GM10248 (cell line): Measurements from ENCODE around the gene COL4A4.

Source experiments
- CTCF ChIA-PET: fragments of 300-600 bp; sonication (Branson Sonifier 250); formaldehyde crosslinking; extraction: SDS; loops from one replicate; lab custom pipeline; 2021; ENCODE audit warnings: antibody characterized with exemption; lab: Yijun Ruan, JAX
- POLR2A ChIA-PET: fragments of 350-650 bp; sonication (Branson Sonifier 250); formaldehyde crosslinking; extraction: SDS; loops from one replicate; lab custom pipeline; 2020; ENCODE audit warnings: antibody characterized with exemption; lab: Yijun Ruan, JAX
- DNase-seq: peaks from one replicate; pipeline ENCODE4 v3.0.0; 2012; ENCODE audit errors: extremely low spot score
- TF ChIP-seq, protein P1 (sequence below): IDR thresholded peaks from 2 replicates; pipeline ENCODE4 v1.5.1; 2012; ENCODE audit warnings: mild to moderate bottlenecking, low read depth; ENCODE audit errors: extremely low read depth, missing control alignments, control extremely low read depth

Gene COL4A4

DNA sequence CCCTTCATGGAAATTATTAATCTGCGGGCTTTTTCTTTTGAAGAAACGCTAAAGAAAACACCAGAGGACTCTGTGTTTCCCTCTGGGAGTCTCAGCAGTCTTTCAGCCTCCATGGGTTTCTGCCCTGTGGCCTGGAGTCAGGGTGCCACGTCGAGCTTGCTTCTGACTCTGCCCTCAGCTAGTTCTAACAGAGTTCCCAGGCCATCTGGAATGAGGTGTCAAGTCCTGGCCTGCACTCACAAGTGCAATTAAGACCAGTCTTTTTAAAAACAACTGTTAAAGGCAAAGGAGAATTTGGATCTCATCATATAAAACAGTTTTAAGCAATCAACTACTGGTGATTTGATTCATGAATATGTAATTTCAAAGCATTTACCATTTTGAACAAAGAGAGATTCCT is 170.8 kb downstream of the COL4A4 start:
- TF ChIP-seq, protein P1, sequence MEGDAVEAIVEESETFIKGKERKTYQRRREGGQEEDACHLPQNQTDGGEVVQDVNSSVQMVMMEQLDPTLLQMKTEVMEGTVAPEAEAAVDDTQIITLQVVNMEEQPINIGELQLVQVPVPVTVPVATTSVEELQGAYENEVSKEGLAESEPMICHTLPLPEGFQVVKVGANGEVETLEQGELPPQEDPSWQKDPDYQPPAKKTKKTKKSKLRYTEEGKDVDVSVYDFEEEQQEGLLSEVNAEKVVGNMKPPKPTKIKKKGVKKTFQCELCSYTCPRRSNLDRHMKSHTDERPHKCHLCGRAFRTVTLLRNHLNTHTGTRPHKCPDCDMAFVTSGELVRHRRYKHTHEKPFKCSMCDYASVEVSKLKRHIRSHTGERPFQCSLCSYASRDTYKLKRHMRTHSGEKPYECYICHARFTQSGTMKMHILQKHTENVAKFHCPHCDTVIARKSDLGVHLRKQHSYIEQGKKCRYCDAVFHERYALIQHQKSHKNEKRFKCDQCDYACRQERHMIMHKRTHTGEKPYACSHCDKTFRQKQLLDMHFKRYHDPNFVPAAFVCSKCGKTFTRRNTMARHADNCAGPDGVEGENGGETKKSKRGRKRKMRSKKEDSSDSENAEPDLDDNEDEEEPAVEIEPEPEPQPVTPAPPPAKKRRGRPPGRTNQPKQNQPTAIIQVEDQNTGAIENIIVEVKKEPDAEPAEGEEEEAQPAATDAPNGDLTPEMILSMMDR, result no peak
- ChIA-PET CTCF (interaction anchor here (0.8 to 3.9 kb wide), 6 partner anchors 8 to 194 kb away, joined by 3 to 12 read pairs (median 4); no protein-coding TSS in a partner anchor), POLR2A (no interaction called here)
- no peak for DNase-seq

DNA sequence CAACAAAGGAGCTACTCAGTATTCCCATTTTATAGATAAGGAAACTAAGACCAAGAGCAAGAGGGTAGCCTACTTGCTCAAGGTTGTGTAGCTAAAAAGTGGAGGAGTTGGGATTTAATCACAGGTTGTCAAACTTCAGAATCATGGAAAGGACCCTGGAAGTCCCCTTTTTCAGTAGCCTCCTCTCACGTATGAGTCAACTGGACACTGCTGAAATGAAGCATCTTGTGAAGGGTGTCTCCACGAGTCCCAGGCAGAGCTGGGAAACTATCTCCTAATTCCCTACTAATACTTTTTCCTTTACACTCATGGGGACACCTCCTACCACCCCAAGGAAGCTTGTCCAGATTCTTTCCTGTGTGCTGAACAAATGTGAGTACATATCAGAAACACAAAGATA is 172.3 kb downstream of the COL4A4 start:
- POLR2A ChIA-PET, result no interaction called here
- TF ChIP-seq, protein P1, result no peak
- DNase-seq, result no peak
- CTCF ChIA-PET, result interaction anchor here (1.0 to 3.9 kb wide), 3 partner anchors 10 to 1103 kb away, joined by 3 to 12 read pairs (median 9); no protein-coding TSS in a partner anchor

DNA sequence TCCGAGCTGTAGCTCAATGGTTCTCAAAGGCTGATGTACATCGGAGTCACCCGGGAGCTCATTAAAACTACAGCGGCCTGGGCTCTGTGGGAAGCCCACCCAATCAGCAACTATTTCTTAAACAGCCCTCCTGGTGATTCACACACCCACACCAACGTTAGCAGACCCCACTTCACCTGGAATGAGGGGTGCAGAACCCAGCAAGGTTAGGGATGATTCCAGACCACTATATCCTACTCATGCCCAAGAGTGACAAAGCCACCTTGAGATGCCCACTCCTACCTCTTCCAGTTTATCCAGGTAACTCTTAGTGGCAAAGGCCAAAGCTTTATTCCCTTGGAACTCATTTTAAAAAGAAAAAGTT is 178.4 kb downstream of the COL4A4 start:
- ChIA-PET POLR2A (no interaction called here), CTCF (interaction anchor here (0.6 to 2.3 kb wide), 15 partner anchors 8 to 770 kb away, joined by 3 to 10 read pairs (median 3); no protein-coding TSS in a partner anchor)
- no peak for DNase-seq
- TF ChIP-seq, protein P1, result no peak

DNA sequence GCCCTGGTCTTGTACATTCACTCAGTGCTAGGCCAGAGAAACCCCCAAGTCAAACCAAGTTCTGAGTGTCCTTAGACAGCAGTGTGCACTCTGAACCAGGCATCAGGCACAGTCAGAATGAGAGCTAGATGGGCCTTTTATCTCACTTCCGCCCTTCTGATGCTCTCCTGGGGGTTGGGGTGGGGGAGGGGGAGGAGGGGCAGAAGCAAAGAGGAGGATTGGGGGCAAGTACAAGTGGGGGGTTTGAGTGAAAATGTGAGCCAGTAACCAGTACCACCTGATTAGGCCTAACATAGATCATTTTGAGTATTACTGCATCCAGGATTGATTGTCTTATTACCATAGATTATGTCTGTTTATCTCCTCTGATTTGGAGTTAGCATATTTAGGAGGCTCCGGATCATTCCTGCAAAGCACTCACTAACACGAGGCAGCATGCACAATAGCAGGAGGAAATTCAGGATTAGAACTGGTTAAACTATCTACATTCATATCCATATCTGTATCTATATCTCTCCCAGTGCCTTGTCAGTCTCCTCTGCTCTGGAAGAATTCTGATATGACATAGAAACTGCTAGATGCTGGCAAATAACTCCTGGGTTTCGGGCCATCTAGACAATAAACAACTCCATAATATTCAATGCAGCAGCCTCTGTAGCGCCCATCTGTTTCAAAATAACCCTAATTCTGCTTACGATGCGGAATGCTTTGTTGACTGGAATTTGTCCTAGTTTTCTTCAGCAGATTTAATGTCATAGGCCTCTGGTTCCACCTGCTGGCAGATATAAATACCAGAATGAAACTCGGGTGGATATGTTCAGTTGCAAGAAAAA is 179.0 kb downstream of the COL4A4 start:
- CTCF ChIA-PET, result interaction anchor here (0.6 to 2.3 kb wide), 19 partner anchors 9 to 770 kb away, joined by 3 to 10 read pairs (median 3); no protein-coding TSS in a partner anchor
- TF ChIP-seq, protein P1, result peak; percentile 41
- peak; percentile 57 for DNase-seq
- POLR2A ChIA-PET, result interaction anchor here (0.5 to 0.6 kb wide), 2 partner anchors 45 to 1838 kb away, joined by 3 to 4 read pairs; no protein-coding TSS in a partner anchor

DNA sequence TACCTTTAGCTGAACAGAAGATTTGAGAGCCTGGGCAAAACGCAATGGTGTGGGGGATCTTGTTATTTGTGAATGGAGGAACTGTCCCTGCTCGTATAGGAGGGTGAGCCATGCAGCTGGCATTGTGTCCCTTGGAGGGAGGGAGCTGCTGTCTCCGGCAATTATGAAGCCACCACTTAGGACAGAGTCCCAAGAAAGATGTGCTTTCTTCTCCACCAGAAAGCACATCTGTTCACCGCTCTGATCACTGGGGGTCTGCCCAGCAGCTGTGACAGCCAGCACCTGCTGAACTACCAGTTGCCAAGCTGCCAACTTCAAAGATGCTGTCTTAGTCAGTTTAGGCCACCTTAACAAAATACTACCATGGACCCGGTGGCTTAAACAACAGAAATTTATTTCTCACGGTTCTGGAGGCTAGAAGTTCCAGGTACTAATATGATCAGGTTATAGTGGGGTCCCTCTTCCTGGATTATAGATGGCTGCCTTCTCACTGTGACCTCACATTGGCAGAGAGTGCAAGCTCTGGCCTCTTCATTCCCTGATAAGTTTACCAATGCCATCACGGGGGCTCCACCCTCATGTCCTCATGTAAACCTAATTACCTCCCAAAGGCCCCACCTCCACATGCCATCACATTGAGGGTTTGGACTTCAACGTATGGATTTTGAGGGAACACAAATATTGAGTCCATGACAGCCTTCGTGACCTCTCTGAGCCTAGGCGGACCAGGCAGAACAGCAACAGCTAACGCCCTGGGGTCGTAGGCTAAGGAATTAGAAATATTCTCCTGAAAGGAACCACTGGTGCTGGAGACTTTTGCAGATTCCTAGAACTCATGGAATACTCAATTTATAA is 179.9 kb downstream of the COL4A4 start:
- no peak for DNase-seq
- TF ChIP-seq, protein P1, result no peak
- POLR2A ChIA-PET, result interaction anchor here (0.5 to 0.6 kb wide), 2 partner anchors 44 to 1837 kb away, joined by 3 to 4 read pairs; no protein-coding TSS in a partner anchor
- CTCF ChIA-PET, result interaction anchor here (1.0 to 2.3 kb wide), 8 partner anchors 9 to 769 kb away, joined by 3 to 10 read pairs (median 4); no protein-coding TSS in a partner anchor

DNA sequence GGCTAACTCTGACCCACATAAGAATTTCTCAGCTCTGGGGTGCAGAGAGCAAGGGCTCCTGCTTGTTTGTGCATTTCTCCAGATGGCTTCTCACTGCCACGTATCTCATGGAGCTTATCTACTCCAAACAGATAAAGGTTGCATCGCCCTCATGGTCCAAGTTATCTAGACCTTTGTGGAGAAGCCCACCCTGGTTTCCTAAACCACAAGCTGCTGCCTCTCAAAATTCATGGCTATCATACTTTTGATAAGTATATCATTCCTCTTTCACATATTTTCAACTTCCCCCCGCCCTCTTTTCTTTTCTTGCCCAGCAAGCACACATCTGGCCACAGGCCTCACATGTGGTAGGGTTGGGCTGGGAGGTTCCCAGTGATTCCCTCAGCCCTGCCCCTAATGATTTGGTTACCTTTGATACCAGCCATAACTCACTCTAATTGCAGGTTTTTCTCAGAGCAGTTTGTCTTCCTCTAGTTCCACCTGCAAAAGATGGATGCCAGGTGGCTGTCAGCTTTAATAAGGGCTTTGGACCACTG is 182.1 kb downstream of the COL4A4 start:
- ChIA-PET CTCF (interaction anchor here (0.9 to 2.2 kb wide), 8 partner anchors 10 to 179 kb away, joined by 3 to 9 read pairs (median 4); no protein-coding TSS in a partner anchor), POLR2A (no interaction called here)
- TF ChIP-seq, protein P1, result no peak
- no peak for DNase-seq
